ENCODE data around the gene FHDC1. TPM values are rescaled to one million over a fixed set of nuclear protein-coding genes. Genes with fewer than 3 reads are reported as not detected.

FHDC1 gene
- polyA plus RNA-seq, 2 of the 4 experiments (the other 2 are of a cell fraction): 0.08 to 0.31 TPM

DNA sequence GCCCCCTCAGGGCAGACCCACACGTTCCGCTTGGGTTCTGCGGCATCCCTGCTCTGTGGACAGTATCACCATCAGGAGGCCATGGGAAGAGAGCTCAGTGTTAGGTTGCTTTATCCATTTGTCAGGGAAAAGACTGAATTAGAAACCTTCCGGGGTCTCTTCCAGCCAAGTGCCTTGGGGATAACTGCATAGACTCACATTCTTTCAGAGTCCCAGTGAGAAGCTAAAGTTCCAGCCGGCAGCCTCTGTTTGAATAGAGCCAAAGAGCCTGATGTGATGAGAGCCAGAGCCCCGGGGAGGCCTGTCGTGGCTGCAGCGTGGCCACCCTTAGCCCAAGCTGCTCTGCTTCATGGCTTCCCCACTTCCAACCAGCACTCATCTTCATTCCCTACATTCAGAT, 85.2 kb downstream of the FHDC1 start:
- no peaks in the 10 kb centered on the region for H3K4me1 ChIP-seq
- no peaks in the 10 kb centered on the region for H3K9me3 ChIP-seq
- ATAC-seq: no peak
- ChIA-PET POLR2A (no interaction called here), CTCF (no interaction called here)
- WGBS (ENCODE audit: missing lambda C conversion rate): 79% methylated on average over 3 of the region's 8 CpGs
- no peak for DNase-seq (ENCODE audit: low read depth in 1 of 2, low spot score in 1 of 2)
- no peak overlapping the region for H3K27ac ChIP-seq
- H3K4me3 ChIP-seq: no peak overlapping the region
- TF ChIP-seq, protein P1, sequence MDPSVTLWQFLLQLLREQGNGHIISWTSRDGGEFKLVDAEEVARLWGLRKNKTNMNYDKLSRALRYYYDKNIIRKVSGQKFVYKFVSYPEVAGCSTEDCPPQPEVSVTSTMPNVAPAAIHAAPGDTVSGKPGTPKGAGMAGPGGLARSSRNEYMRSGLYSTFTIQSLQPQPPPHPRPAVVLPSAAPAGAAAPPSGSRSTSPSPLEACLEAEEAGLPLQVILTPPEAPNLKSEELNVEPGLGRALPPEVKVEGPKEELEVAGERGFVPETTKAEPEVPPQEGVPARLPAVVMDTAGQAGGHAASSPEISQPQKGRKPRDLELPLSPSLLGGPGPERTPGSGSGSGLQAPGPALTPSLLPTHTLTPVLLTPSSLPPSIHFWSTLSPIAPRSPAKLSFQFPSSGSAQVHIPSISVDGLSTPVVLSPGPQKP (IDR thresholded peaks at IDR 0.05; ENCODE audit: low read depth, low read length): no peak
- no peak overlapping the region for H3K4me2 ChIP-seq
- no peak for FAIRE-seq

DNA sequence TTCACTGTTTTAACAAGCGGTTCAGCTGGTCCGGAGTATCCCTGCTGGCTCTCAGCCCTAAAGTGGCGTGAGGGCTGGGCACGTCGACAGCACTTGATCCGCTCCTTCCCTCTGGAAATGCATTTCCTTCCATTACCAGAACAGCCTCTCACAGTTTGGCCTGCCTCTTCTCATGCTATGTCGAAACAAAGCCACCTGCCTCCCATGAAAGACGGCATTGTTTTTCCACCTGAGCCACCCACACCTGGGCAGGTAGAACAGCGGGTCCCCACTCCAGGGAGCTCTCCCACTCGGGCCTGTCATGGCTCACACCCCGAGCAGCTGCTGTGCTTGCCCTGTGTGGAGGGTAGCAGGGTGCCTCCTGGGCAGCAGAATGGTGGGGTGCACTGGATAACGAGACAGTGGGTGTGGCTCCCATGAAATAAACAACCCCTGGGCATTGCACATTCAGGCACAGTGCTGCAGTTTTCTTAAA, 86.2 kb downstream of the FHDC1 start:
- CTCF ChIA-PET: no interaction called here
- no peak overlapping the region for H3K4me2 ChIP-seq
- no peaks in the 10 kb centered on the region for H3K4me1 ChIP-seq
- no peaks in the 10 kb centered on the region for H3K9me3 ChIP-seq
- POLR2A ChIA-PET: no interaction called here
- no peak overlapping the region for H3K27ac ChIP-seq
- 87% methylated on average over 7 of the region's 12 CpGs for WGBS (ENCODE audit: missing lambda C conversion rate)
- no peak overlapping the region for H3K4me3 ChIP-seq
- DNase-seq (ENCODE audit: low read depth in 1 of 2, low spot score in 1 of 2) (no peak), FAIRE-seq (no peak), ATAC-seq (no peak)
- TF ChIP-seq CHD4 (IDR thresholded peaks at IDR 0.05; ENCODE audit: borderline replicate concordance) (no peak), GATA3 (IDR thresholded peaks at IDR 0.05; ENCODE audit: borderline replicate concordance) (no peak), ZC3H11A (IDR thresholded peaks at IDR 0.05) (no peak), CHD2 (IDR thresholded peaks at IDR 0.05; ENCODE audit: low read length, partially characterized antibody) (no peak), KDM1A (IDR thresholded peaks at IDR 0.05; ENCODE audit: low read depth) (no peak), SMC3 (IDR thresholded peaks at IDR 0.05) (no peak), HOXB5 (CRISPR knock-in tag; IDR thresholded peaks at IDR 0.05) (no peak), FOSB (CRISPR knock-in tag; IDR thresholded peaks at IDR 0.05) (no peak), BHLHE40 (IDR thresholded peaks at IDR 0.05; ENCODE audit: low read depth, low read length) (no peak), EHF (CRISPR knock-in tag; IDR thresholded peaks at IDR 0.05) (no peak), EHMT2 (IDR thresholded peaks at IDR 0.05; ENCODE audit: low read depth) (no peak), POLR2AphosphoS2 (conservative IDR thresholded peaks at IDR 0.05; ENCODE audit: low read length) (no peak), ZFP36 (IDR thresholded peaks at IDR 0.05; ENCODE audit: borderline replicate concordance, partially characterized antibody) (no peak), RNF2 (IDR thresholded peaks at IDR 0.05; ENCODE audit: borderline replicate concordance, low read depth) (no peak), RARB (CRISPR knock-in tag; IDR thresholded peaks at IDR 0.05) (no peak)
- TF ChIP-seq, protein P2, sequence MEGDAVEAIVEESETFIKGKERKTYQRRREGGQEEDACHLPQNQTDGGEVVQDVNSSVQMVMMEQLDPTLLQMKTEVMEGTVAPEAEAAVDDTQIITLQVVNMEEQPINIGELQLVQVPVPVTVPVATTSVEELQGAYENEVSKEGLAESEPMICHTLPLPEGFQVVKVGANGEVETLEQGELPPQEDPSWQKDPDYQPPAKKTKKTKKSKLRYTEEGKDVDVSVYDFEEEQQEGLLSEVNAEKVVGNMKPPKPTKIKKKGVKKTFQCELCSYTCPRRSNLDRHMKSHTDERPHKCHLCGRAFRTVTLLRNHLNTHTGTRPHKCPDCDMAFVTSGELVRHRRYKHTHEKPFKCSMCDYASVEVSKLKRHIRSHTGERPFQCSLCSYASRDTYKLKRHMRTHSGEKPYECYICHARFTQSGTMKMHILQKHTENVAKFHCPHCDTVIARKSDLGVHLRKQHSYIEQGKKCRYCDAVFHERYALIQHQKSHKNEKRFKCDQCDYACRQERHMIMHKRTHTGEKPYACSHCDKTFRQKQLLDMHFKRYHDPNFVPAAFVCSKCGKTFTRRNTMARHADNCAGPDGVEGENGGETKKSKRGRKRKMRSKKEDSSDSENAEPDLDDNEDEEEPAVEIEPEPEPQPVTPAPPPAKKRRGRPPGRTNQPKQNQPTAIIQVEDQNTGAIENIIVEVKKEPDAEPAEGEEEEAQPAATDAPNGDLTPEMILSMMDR (IDR thresholded peaks at IDR 0.05): no peak

DNA sequence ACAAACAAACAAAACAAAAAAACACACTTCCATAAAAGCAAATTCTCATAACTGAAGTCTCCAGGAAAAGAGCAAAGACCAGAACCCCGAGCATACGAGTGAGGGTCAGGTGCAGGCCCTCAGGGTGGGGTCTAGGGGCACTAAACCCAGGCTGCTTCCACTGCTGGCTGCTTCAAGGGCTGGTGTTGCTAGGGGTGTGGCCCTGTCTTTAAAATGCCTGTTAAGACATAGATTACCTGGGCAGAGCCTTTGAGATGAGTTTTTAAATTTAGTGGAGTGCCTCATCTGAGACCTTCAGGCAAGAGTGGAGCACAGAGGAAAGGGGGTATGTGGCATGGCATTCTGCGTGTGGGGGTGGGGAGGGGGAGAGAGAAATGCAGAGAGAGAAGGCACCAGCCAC, 87.0 kb downstream of the FHDC1 start:
- WGBS (ENCODE audit: missing lambda C conversion rate): 33% methylated on average over 3 of the region's 3 CpGs
- ChIA-PET POLR2A (no interaction called here), CTCF (no interaction called here)
- Histone ChIP-seq H3K27ac (no peak overlapping the region), H3K9me3 (no peaks in the 10 kb centered on the region), H3K4me3 (no peak overlapping the region), H3K4me2 (no peak overlapping the region), H3K4me1 (no peaks in the 10 kb centered on the region)
- no peak for ATAC-seq
- TF ChIP-seq CEBPB (IDR thresholded peaks at IDR 0.05) (no peak), JUN (IDR thresholded peaks at IDR 0.05) (no peak), CHD2 (IDR thresholded peaks at IDR 0.05; ENCODE audit: low read length, partially characterized antibody) (no peak), POLR2AphosphoS2 (conservative IDR thresholded peaks at IDR 0.05; ENCODE audit: low read length) (no peak)
- TF ChIP-seq, protein P3, sequence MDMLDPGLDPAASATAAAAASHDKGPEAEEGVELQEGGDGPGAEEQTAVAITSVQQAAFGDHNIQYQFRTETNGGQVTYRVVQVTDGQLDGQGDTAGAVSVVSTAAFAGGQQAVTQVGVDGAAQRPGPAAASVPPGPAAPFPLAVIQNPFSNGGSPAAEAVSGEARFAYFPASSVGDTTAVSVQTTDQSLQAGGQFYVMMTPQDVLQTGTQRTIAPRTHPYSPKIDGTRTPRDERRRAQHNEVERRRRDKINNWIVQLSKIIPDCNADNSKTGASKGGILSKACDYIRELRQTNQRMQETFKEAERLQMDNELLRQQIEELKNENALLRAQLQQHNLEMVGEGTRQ (IDR thresholded peaks at IDR 0.05): no peak
- no peak for FAIRE-seq
- no peak for DNase-seq (ENCODE audit: low read depth in 1 of 2, low spot score in 1 of 2)

Measured in A549 (cell line).